Measurements from ENCODE around the gene CDH4. TPM values are rescaled to one million over a fixed set of nuclear protein-coding genes. Genes with fewer than 3 reads are reported as not detected.
"Not testable (repeated sequence)": the region's sequence is repeated elsewhere in the genome, so short reads cannot be mapped to it uniquely, and the experiment has no call there.

CDH4 gene
- total RNA-seq, 1 donor from 2014 or later = 0.17 TPM

DNA sequence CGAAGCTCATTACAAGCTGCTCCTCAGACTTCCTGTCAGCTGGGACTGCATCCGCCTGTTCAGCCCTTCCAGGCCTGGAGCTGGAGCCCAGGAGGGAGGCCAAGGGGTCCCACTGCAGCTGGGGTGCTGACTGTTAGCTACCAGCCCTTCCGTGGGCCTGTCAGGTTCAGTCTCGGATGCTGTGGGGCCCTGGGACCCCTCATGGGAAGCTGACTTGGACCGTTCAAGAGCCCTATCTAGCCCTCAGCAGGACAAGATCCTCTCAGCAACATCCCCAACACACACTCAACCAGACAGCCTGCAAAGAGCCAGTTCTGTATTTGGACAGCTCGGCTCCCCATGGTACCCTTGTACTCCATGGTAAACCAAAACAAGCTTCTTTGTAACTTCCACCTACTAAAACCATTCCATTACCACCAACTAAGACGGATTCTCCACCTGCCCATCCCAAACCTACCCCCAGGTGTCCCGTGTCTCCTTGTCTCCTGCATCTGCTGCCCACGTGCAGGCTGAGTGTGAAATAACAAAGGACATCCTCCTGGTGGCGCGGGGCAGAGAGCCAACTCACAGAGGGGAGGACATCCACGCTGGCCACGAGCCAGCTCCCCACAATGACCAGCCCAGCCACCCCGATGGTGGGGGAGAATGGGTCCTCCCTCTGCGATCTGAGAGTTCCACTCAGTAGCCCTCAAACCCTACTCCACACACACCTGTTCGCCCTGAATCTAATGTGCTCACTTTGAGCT is 702.4 kb downstream of the CDH4 start:
- DNase-seq = no peak

DNA sequence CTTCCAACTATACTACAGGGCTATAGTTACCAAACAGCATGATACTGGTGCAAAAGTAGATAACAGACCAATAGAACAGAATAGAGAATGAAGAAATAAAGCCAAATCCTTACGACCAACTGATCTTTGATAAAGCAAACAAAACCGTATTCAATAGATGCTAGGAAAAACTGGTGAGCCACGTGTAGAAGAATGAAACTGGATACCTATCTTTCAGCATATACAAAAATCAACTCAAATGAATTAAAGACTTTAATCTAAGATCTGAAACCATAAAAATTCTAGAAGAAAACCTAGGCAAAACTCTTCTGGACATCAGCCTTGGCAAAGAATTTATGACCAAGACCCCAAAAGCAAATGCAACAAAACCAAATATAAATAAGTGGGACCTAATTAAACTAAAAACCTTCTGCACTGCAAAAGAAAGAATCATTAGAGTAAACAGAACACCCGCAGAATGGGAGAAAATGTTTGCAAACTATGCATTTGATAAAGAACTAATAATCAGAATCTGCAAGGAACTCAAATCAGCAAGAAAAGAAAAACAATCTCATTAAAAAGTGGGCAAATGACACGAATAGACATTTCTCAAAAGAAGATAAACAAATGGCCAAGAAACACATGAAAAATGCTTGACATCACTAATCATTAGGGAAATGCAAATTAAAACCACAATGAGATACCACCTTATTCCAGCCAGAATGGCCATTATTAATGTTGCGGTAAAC is 703.8 kb downstream of the CDH4 start:
- no peak for DNase-seq

DNA sequence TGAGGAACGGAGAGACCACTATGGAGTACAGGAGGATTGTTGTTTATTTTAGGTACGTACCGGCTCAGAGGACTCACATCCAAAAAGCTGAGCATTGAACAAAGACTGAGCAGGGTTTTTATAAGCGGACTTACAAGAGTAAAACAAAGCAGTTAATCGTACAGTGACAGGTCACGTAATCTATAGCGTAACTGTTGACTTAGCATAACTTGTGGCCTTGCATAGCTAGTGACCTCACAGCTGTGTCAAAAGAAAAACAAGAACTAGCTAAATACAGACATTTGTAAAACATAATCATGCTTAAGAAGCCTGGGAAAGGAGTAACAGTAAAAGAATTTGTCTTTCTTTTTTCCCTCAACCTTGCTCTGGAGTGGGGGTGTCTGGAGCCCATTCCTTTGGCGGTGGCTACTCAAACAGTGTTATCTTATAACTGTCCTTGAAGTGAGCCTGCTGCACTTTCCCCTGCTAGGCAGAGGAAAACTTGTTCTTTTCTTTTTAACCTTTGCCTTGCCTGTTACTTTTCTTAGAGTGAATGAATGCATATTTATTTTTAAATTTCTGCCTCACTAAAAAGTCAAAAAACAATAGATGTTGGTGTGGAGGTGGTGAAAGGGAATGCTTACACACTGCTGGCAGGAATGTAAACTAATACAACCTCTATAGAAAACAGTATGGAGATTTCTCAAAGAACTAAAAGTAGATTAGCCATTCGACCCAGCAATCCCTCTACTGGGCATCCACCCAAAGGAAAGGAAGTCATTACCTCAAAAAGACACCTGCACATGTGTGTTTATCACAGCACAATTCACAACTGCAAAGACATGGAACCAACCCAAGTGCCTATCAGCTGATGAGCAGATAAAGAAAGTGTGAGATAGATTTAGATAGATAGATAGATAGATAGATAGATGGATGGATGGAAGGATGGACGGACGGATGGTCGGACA is 704.6 kb downstream of the CDH4 start:
- DNase-seq = no peak

DNA sequence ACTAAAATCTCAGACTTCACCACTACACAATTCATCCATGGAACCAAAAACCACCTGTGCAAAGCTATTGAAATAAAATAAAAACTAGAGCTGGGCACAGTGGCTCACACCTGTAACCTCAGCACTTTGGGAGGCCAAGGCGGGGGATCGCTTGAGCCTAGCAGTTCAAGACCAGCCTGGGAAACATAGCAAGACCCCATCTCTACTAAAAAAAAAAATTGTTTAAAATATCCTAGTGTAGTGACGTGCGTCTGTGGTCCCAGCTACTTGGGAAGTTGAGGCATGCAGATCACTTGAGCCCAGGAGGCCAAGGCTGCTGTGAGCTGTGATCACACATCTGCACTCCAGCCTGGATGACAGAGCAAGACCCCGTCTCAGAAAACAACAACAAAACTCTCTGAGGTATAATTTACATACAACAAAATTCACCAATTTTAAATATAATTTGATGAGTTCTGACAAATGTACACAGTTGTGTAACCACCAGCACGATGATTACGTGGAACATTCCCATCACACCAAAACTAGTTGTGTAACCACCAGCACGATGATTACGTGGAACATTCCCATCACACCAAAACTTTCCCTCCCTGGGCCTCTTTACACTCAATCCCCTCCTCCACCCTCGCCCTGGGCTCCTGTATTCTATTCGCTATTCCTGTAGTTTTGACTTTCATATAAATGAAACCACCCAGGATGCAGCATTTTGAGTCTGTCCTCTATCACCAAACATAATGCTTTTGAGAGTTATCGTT is 706.1 kb downstream of the CDH4 start:
- no peak for DNase-seq

DNA sequence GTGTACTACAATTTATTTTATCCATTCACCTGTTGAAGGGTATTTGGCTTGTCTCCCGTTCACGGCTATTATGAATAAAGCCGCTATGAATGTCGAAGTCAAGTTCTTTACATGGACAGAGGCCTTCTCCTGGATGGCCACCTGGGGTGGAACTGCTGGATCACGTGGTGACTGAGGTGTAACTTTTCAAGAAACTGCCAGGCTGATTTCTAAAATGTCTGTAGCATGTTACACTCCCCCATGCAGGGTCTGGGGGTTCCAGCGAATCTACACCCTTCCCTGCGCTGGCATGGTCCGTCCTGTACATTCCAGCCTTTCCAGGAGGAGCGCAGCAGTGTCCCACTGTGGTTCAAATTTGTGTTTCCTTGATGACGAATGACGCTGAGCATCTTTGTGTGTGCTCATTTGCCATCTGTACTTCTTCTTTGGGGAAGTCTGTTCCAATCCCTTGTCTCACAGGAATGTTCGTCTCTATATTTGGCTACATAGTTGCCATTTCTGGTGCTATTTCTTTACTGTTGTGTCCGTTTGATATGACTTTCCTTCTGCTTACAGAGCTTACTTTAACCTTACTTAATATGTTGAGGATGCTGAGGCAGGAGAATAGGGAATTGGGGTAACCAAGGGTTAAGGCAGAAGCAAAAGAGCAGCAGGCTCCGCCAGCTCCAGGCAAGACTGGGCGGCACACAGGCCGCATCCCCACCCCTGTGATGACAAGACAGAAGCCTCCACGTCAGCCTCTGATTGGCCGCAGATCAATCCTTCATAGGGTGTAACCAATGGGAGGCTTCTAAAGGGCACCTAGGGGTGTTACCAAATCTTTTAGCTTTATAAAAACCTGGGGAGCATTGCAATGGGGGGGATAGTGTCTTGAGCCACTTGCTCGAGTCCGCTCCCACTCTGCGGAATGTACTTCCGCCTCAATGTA is 707.0 kb downstream of the CDH4 start:
- no peak for DNase-seq

DNA sequence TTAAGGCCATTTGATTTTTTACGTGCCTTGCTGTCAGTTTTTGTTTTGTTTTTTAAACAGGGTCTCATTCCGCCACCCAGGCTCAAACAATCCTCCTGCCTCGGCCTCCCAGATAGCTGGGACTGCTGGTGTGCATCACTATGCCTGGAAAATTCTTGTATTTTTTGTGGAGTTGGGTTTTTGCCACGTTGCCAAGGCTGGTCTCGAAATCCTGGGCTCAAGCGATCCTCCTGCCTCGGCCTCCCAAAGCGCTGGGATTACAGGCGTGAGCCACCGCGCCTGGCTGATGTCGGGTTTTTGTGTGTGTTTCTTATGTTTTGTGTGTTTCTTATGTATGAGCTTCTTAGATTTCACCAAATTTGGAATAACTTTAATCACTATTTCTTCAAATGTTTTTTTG is 708.8 kb downstream of the CDH4 start:
- no peak for DNase-seq

DNA sequence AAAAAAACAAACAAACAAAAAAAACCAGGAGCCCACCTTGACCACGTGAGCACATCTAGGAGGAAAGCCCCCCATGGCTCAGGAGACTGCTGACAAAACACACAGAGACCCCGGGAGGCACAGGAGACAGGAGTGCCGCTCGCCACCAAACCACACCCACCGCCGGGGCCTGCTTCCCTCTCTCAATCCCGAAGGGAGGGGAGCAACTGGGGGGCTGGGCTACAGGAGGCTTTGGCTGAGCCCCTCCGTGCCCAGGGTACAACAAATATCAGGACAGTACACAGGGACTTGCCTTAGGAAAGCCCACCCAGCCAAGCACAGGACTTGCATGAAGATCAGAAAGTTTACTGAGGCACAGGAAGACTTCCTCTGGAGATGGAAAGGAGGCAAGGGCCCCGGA is 711.1 kb downstream of the CDH4 start:
- no peak for DNase-seq

DNA sequence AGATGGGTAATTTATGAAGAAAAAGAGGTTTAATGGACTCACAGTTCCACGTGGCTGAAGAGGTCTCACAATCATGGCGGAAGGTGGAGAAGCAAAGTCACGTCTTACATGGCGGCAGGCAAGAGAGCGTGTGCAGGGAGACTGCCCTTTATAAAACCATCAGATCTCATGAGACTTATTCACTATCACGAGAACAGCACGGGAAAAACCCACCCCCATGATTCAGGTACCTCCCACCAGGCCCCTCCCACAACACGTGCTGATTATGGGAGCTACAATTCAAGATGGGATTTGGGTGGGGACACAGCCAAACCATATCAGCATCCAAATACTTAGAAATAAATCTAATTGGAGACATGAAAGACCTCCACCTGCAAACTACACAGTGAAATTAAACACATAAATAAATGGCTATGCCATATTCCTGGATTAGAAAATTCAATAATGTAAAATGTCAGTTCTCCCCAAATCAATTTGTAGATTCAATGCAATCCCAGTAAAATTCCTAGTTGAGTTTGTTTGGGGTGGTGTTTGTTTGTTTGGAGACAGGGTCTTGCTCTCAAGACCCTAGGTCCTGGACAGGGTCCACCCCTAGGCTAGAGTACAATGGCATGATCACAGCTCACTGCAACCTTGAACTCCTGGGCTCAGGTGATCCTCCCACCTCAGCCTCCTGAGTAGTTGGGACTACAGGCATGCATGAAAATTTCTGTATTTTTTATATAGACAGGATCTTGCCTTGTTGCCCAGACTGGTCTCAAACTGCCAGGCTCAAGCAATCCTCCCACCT is 712.0 kb downstream of the CDH4 start:
- no peak for DNase-seq

DNA sequence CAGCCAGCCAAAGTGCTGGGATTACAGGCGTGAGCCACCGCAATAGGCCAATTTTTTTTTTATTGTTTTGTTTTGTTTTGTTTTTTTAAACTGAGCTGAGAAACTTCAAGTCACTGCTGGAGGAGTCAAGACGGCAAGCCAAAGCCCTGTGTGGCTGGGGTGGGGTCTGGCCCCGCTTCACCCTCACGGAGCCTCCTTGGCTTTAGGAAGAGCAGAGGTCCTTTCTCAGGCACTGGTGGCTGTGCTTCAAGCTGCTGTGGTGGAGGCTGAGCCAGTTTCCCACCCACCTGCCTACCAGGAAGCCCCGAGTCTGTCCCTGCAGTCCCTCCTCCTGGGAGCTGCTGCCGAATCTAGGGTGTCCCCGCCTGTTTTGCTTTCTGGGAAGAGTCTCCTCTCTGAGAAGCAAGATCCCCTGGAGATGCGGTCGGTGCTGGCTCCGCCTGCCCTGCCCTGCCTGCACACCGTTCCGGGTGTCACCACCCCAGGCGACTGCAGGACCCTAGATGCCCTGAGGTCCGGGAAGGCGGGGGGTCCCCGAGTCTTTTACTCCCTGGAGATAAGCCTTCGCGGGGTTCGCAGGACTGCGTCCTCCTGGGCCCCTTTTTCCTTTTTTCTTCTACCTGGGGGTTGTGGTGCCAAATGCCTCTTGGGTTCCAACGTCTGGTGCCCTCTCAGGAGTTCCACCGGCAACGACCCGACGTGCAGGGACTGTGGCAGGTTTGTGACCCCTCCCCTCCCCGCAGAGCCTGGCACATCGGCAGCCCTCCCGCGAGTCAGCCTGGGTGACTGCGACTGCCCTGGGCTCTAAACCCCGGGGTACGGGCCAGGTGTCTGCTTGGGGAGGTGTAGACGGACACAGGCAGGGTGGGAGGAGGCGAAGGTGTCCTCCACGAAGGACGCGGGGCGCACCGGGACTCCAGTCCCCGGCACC is 712.9 kb downstream of the CDH4 start:
- DNase-seq = no peak

DNA sequence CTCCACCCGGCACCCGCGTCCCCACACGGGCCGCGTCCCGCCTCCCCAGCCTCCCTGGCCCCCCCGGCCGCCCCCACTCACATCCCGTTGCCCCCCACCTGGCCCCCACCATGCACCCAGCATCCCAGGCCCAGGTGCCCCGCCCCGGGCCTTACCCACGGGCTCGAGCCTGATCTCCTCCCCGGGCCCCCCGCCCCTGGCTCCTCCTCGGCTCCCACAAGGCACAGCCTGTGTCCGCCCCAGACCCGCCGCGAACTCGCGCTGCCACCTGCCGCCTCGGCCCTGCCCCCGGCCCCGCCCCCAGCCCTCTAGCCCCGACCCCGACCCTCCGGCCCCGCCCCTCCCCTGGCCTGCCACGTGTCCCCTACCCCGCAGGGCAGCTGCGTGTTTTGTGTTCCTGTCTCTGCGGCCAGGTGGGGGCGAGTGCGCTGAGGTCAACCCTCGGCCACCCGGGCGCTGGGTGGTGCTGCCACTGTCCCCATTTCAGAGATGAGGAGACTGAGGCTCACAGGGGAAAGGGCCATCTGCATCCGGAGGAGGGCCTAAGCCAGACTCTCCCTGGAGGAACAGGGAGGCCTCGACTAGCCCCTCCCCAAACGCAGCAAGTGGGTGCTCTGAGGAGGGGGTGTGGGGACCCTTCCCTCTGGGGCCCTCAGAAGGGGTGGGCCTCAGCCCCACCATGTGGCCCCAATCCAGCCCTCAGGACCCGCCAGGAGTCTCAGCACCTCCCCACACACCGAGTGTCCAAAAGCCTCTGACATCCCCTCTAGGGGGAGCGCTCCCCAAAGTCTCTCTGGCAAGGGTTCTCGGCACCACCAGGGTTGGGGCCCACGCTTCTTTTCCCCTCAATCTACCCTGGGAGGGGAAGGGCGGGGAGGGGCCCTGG is 713.8 kb downstream of the CDH4 start:
- DNase-seq = no peak

DNA sequence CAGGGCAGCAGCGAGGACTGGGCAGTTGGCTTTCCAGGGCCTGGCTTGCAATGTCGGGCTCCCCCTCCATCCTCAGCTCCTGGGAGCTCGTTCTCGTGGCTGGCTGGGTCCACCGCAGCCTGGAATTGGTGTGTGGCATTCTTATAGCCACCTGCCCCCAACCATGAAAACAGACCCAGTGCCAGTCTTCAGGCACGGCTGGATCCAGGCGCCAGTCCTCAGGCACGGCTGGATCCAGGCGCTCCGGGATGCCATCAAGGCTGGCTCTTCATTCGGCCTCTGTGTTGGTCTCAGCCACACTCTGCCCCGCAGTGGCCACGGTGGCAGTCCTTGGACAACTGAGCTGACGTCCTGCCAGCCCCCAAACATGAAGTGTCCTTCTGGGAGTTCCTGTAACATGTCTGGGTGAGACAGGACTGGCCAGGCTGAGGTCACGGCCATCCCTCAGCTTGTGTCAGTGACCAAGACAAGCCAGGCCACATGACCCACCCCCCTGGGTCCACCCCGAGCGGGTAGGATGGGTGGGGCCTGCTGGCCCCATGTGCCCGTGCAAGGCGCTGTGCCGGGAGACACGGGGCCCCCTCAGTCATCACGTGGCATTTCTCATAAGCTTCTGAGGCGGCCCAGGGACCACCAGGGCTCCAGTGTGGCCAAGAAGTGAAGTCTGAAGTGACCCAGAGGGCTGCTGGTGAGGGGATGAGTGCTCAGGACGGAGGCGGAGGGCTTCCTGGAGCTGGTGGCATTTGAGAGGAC is 714.6 kb downstream of the CDH4 start:
- DNase-seq = no peak

DNA sequence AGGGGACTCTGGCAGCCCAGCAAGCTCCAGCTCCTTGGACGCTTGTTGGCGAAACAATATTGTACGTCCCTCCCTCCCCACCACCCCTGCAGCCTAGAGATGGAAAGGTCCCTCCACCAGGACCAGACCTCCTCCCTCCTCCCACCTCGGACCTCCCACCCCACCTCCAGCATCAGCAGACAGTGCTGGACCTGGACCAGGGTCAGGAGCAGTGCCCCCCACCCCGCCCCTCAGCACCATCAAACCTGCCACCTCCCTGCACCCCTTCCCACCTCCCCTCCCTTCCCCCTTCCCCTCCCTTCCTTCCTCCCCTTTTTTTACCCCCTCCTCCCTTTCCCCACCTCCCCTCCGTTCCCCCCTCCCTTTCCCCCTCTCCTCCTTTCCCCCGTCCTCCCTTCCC is 715.2 kb downstream of the CDH4 start:
- DNase-seq = no peak

DNA sequence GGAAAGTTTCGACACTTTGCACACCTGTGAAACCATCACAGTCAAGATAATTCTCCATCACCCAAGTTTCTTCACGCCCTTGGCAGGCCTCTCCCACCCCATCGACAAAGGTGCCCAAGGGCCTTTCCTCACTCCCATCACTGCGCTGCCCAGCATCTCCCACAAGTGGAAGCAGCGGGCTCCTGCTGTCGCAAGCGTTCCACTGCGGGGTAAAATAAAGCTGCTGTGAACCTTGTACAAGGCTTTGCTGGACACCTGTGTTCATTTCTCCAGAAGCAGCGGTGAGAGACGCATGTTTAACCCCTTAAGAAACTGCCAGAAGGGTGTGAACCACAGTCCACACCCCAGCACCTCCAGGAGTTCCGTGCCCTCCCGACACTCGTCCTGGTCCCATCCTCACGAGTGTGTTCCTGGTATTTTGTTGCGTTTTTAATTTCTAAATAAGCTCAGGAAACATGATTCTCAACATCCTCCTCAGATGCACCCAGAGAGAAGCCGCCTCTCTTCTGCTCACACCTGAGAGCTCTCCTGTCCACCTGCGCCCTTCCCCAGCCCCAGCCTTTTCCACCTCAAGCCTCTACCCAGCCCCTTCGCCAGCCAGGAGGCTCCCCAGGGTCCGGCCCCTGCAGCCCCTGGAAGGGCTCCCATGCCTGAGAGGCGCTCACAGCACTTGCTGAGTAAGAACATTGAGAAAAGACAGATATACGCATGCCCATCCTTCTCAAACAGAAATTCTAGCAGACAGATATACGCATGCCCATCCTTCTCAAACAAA is 716.2 kb downstream of the CDH4 start:
- no peak for DNase-seq

DNA sequence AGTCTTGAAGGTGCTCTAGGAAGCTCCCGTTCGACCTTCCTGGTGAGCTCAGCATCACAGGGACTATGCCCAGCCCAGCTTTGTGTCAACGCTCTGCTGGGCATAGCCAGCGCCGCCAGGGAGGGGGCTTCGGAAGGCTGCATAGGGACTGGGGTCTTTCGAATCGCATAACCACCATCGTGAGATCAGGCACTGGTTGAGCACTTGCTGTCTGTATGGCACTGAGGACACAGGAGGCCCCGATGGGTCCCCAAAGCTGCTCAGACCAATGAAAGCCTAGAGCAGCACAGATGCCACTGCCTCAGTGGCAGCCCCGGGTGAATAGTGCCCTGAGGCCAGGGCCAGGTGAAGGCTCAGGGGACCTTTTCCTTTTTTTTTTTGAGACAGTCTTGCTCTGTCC is 716.9 kb downstream of the CDH4 start:
- DNase-seq = no peak

DNA sequence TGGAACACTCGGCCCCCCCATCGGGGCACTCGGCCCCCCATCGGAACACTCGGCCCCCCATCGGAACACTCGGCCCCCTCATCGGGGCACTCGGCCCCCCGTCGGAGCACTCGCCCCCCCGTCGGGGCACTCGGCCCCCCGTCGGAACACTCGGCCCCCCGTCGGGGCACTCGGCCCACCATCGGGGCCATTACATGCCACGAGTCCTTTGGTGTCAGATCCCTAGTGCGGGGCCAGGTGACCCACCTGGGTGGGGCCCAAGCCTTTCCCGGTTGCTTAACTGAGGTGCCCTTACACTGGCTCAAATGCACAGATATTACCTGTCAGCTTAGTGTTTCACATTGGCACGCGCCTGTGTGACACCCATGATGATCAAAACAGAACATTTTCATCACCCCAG is 717.7 kb downstream of the CDH4 start:
- no peak for DNase-seq

DNA sequence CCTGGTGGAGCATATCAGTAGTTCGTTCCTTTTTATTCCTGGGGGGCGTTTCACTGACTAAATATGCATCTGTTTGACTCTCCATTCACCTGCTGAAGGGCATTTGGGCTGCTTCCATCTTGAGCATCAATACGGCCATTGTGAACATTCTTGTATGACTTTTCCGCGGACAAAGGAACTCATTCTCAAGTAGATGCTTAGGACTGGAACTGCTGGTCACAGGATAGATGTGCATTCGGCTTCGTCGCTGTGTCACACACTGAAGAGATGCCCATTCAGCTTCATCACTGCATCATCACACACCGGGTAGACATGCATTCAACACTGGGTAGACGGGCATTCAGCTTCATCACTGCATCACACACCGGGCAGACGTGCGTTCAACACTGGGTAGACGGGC is 718.3 kb downstream of the CDH4 start:
- DNase-seq = no peak

DNA sequence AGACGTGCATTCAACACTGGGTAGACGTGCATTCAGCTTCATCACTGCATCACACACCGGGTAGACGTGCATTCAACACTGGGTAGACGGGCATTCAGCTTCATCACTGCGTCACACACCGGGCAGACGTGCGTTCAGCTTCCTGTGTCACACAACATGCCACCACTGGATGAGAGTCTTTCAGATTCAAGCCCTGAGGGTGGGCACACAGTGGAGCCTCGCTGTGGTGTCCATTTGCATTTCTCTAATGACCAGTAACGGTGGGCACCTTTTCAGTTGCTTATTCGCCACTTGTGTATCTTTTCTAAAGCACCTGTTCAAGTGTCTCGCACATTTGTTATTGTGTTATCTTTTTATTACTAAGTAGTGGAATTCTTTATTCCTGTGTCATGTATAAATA is 719.5 kb downstream of the CDH4 start:
- not testable (repeated sequence) for DNase-seq

All from dermis blood vessel endothelial cell (primary cell).